CD4-positive, alpha-beta T cell (primary cell): ENCODE results near the gene TMEM62. TPM values are rescaled to one million over a fixed set of nuclear protein-coding genes. Genes with fewer than 3 reads are reported as not detected.

Experiments used
- ATAC-seq: fragments of 200-7000 bp; cut with Tn5 transposase; one replicate; pipeline ENCODE4 v1.10.0; 2022; ENCODE audit warnings: mild to moderate bottlenecking; ENCODE audit not compliant: poor library complexity
- CTCF ChIA-PET: fragments of 350-600 bp; sonication (Branson Sonifier 250); formaldehyde crosslinking; loops from one replicate; lab custom pipeline; 2021; ENCODE audit warnings: antibody characterized with exemption, inconsistent platforms; lab: Charles Lee
- POLR2A ChIA-PET: fragments of 350-600 bp; sonication (Branson Sonifier 250); formaldehyde crosslinking; loops from one replicate; lab custom pipeline; 2021; ENCODE audit warnings: antibody characterized with exemption, inconsistent platforms; lab: Charles Lee
- DNase-seq, 14 experiments: peaks; one replicate each; pipeline ENCODE4 v3.0.0-alpha.2; 2013 to 2020; ENCODE audit warnings: mixed read lengths in 2 of 14
- H3K27ac ChIP-seq, 2 donors: one replicate each; pipeline versions ENCODE4 v1.5.1 to v1.7.0; 2013; ENCODE audit warnings: low read length in 2 of 2, low read depth in 1 of 2, mild to moderate bottlenecking in 1 of 2
- H3K27me3 ChIP-seq, 2 experiments: 1 replicate in 1 of 2; 2 replicates in 1 of 2; pipeline versions ENCODE4 v1.6.1 to v1.7.0; 2013; ENCODE audit warnings: low read length in 2 of 2, control low read depth in 1 of 2, mild to moderate bottlenecking in 1 of 2, moderate library complexity in 1 of 2; ENCODE audit not compliant: insufficient read depth in 2 of 2, control insufficient read depth in 1 of 2
- H3K36me3 ChIP-seq: one replicate; pipeline ENCODE4 v1.6.1; 2013; ENCODE audit warnings: low read length, control low read depth; ENCODE audit not compliant: insufficient read depth
- H3K4me1 ChIP-seq: one replicate; pipeline ENCODE4 v1.6.1; 2013; ENCODE audit warnings: low read length, control low read depth; ENCODE audit not compliant: insufficient read depth
- H3K4me3 ChIP-seq: one replicate; pipeline ENCODE4 v1.5.1; 2013; ENCODE audit warnings: mild to moderate bottlenecking, low read length, moderate library complexity
- H3K9me3 ChIP-seq, 2 experiments: 1 replicate in 1 of 2; 2 replicates in 1 of 2; pipeline versions ENCODE4 v1.6.1 to v1.7.0; 2013; ENCODE audit warnings: low read length in 2 of 2, mild to moderate bottlenecking in 2 of 2, control low read depth in 1 of 2, moderate library complexity in 1 of 2; ENCODE audit not compliant: control insufficient read depth in 1 of 2, insufficient read depth in 1 of 2
- H3K27ac Mint-ChIP-seq: one replicate; pipeline ENCODE4 v1.8.0; 2020; ENCODE audit warnings: mixed read lengths
- H3K27me3 Mint-ChIP-seq: one replicate; pipeline ENCODE4 v1.8.0; 2021; ENCODE audit warnings: mixed read lengths
- H3K36me3 Mint-ChIP-seq: one replicate; pipeline ENCODE4 v1.8.0; 2021; ENCODE audit warnings: low read depth, mixed read lengths
- H3K4me1 Mint-ChIP-seq: one replicate; pipeline ENCODE4 v1.8.0; 2021; ENCODE audit warnings: low read depth, mixed read lengths
- H3K4me3 Mint-ChIP-seq: one replicate; pipeline ENCODE4 v1.8.0; 2020; ENCODE audit warnings: mild to moderate bottlenecking, mixed read lengths
- H3K9me3 Mint-ChIP-seq: one replicate; pipeline ENCODE4 v1.8.0; 2020; ENCODE audit warnings: mixed read lengths
- CTCF ChIP-seq: fragments of 200-600 bp; IDR thresholded peaks from one replicate; pipeline ENCODE4 v1.8.0; 2022; ENCODE audit warnings: antibody characterized with exemption, mild to moderate bottlenecking
- intact Hi-C, 2 experiments: fragments of 100-400 bp; cut with DNase I in 1 of 2; cut with micrococcal nuclease in 1 of 2; formaldehyde crosslinking; loops; one replicate each; pipeline versions ENCODE4 v1.15.1 to v1.9.0; 2023 to 2025; cut with DNase I, micrococcal nuclease
- total RNA-seq, 174 experiments: library from RNA in 2 of 174; stranded (reverse) in 2 of 174; gene quantifications; one replicate each; pipeline ENCODE4 v1.2.3 and lab custom pipeline; 2021 to 2026

TMEM62 gene
- total RNA-seq, 2 experiments from 2014 or later = 17.5 to 22.5 TPM

GRCh38 chr15:43213466-43213865 lies 80.1 kb downstream of the TMEM62 start:
- Histone ChIP-seq H3K27ac (no peak overlapping the region), H3K9me3 (no peaks in the 10 kb centered on the region), H3K27me3 (peaks cover 0 to 13% of the 10 kb centered on the region in 2 experiments), H3K4me1 (no peaks in the 10 kb centered on the region), H3K36me3 (no peaks in the 10 kb centered on the region), H3K4me3 (no peak overlapping the region)
- H3K27me3 Mint-ChIP-seq = peaks cover 9% of the 10 kb centered on the region
- no peak overlapping the region for H3K4me3 Mint-ChIP-seq
- no peaks in the 10 kb centered on the region for H3K4me1 Mint-ChIP-seq
- H3K36me3 Mint-ChIP-seq = no peaks in the 10 kb centered on the region
- intact Hi-C loops = no loop called here
- ChIA-PET POLR2A (no interaction called here), CTCF (no interaction called here)
- H3K27ac Mint-ChIP-seq = no peak overlapping the region
- DNase-seq (no peak), ATAC-seq (no peak)
- no peaks in the 10 kb centered on the region for H3K9me3 Mint-ChIP-seq
- no peak for TF ChIP-seq CTCF

GRCh38 chr15:43214169-43214568 lies 80.8 kb downstream of the TMEM62 start:
- Histone ChIP-seq H3K27ac (no peak overlapping the region), H3K27me3 (peaks cover 2 to 6% of the 10 kb centered on the region in 2 experiments), H3K4me1 (no peaks in the 10 kb centered on the region), H3K9me3 (no peaks in the 10 kb centered on the region), H3K36me3 (no peaks in the 10 kb centered on the region), H3K4me3 (no peak overlapping the region)
- ChIA-PET CTCF (no interaction called here), POLR2A (no interaction called here)
- DNase-seq (no peak), ATAC-seq (no peak)
- H3K4me3 Mint-ChIP-seq = no peak overlapping the region
- H3K27me3 Mint-ChIP-seq = peaks cover 4% of the 10 kb centered on the region
- H3K36me3 Mint-ChIP-seq = no peaks in the 10 kb centered on the region
- H3K4me1 Mint-ChIP-seq = no peaks in the 10 kb centered on the region
- intact Hi-C loops = no loop called here
- H3K9me3 Mint-ChIP-seq = no peaks in the 10 kb centered on the region
- H3K27ac Mint-ChIP-seq = no peak overlapping the region
- no peak for TF ChIP-seq CTCF

GRCh38 chr15:43214592-43215295 lies 81.4 kb downstream of the TMEM62 start:
- no peak for DNase-seq
- H3K4me1 Mint-ChIP-seq = no peaks in the 10 kb centered on the region
- no peaks in the 10 kb centered on the region for H3K36me3 ChIP-seq
- no peaks in the 10 kb centered on the region for H3K4me1 ChIP-seq
- H3K4me3 Mint-ChIP-seq = no peak overlapping the region
- no peak for TF ChIP-seq CTCF
- no peak overlapping the region for H3K4me3 ChIP-seq
- H3K27ac ChIP-seq = no peak overlapping the region
- H3K36me3 Mint-ChIP-seq = no peaks in the 10 kb centered on the region
- no peaks in the 10 kb centered on the region for H3K9me3 ChIP-seq
- no peaks in the 10 kb centered on the region for H3K9me3 Mint-ChIP-seq
- ChIA-PET CTCF (no interaction called here), POLR2A (no interaction called here)
- intact Hi-C loops = no loop called here
- no peak for ATAC-seq
- H3K27me3 Mint-ChIP-seq = no peaks in the 10 kb centered on the region
- H3K27ac Mint-ChIP-seq = no peak overlapping the region
- peaks cover 0 to 2% of the 10 kb centered on the region in 2 experiments for H3K27me3 ChIP-seq
